ENCODE results near the gene ZNF562. TPM values are rescaled to one million over a fixed set of nuclear protein-coding genes. Genes with fewer than 3 reads are reported as not detected.
"Not testable (repeated sequence)": the region's sequence is repeated elsewhere in the genome, so short reads cannot be mapped to it uniquely, and the experiment has no call there.

Gene ZNF562
- total RNA-seq, 1 donor from 2014 or later, result 43.4 TPM

GRCh38 chr19:9672893-9673292, 2.0 kb downstream of the ZNF562 start:
- no peak for TF ChIP-seq CTCF (IDR thresholded peaks at IDR 0.05; ENCODE audit: insufficient read depth, low read length, severe bottlenecking)
- no peaks in the 10 kb centered on the region for H3K27me3 ChIP-seq (ENCODE audit: control insufficient read depth, insufficient read depth, low read length)
- DNase-seq (ENCODE audit: low read depth), result no peak
- FAIRE-seq, result no peak
- peaks cover 11% of the 10 kb centered on the region for H3K36me3 ChIP-seq (ENCODE audit: control insufficient read depth, insufficient read depth, low read length)
- no peak overlapping the region for H3K4me3 ChIP-seq (ENCODE audit: low read depth, low read length)

GRCh38 chr19:9671655-9672054, 3.2 kb downstream of the ZNF562 start:
- DNase-seq (ENCODE audit: low read depth), result no peak
- Histone ChIP-seq H3K36me3 (ENCODE audit: control insufficient read depth, insufficient read depth, low read length) (peaks cover 13% of the 10 kb centered on the region), H3K27me3 (ENCODE audit: control insufficient read depth, insufficient read depth, low read length) (no peaks in the 10 kb centered on the region), H3K4me3 (ENCODE audit: low read depth, low read length) (no peak overlapping the region)
- TF ChIP-seq CTCF (IDR thresholded peaks at IDR 0.05; ENCODE audit: insufficient read depth, low read length, severe bottlenecking), result no peak
- no peak for FAIRE-seq

- no peak for DNase-seq (ENCODE audit: low read depth)
- no peaks in the 10 kb centered on the region for H3K27me3 ChIP-seq (ENCODE audit: control insufficient read depth, insufficient read depth, low read length)
- H3K36me3 ChIP-seq (ENCODE audit: control insufficient read depth, insufficient read depth, low read length), result peaks cover 17% of the 10 kb centered on the region
- no peak overlapping the region for H3K4me3 ChIP-seq (ENCODE audit: low read depth, low read length)
- no peak for TF ChIP-seq CTCF (IDR thresholded peaks at IDR 0.05; ENCODE audit: insufficient read depth, low read length, severe bottlenecking)
- FAIRE-seq, result no peak
Measured at GRCh38 chr19:9668544-9668943, 6.4 kb downstream of the ZNF562 start.

- TF ChIP-seq CTCF (IDR thresholded peaks at IDR 0.05; ENCODE audit: insufficient read depth, low read length, severe bottlenecking), result no peak
- Histone ChIP-seq H3K27me3 (ENCODE audit: control insufficient read depth, insufficient read depth, low read length) (no peaks in the 10 kb centered on the region), H3K36me3 (ENCODE audit: control insufficient read depth, insufficient read depth, low read length) (peaks cover 15% of the 10 kb centered on the region), H3K4me3 (ENCODE audit: low read depth, low read length) (no peak overlapping the region)
- DNase-seq (ENCODE audit: low read depth), result no peak
- FAIRE-seq, result no peak
Measured at GRCh38 chr19:9667898-9668297, 7.0 kb downstream of the ZNF562 start.

GRCh38 chr19:9658769-9659168, 16.1 kb downstream of the ZNF562 start:
- H3K36me3 ChIP-seq (ENCODE audit: control insufficient read depth, insufficient read depth, low read length), result peaks cover 26% of the 10 kb centered on the region
- no peak for FAIRE-seq
- no peaks in the 10 kb centered on the region for H3K27me3 ChIP-seq (ENCODE audit: control insufficient read depth, insufficient read depth, low read length)
- H3K4me3 ChIP-seq (ENCODE audit: low read depth, low read length), result no peak overlapping the region
- no peak for DNase-seq (ENCODE audit: low read depth)
- no peak for TF ChIP-seq CTCF (IDR thresholded peaks at IDR 0.05; ENCODE audit: insufficient read depth, low read length, severe bottlenecking)

- H3K36me3 ChIP-seq (ENCODE audit: control insufficient read depth, insufficient read depth, low read length), result peaks cover 22% of the 10 kb centered on the region
- not testable (repeated sequence) for H3K27me3 ChIP-seq (ENCODE audit: control insufficient read depth, insufficient read depth, low read length); DNase-seq (ENCODE audit: low read depth); H3K4me3 ChIP-seq (ENCODE audit: low read depth, low read length); FAIRE-seq
Measured at GRCh38 chr19:9653066-9653555, 21.8 kb downstream of the ZNF562 start.

GRCh38 chr19:9651464-9651863, 23.4 kb downstream of the ZNF562 start:
- DNase-seq (ENCODE audit: low read depth) (peak; percentile 5), FAIRE-seq (peak; percentile 58)
- peaks cover 22% of the 10 kb centered on the region for H3K36me3 ChIP-seq (ENCODE audit: control insufficient read depth, insufficient read depth, low read length)
- not testable (repeated sequence) for H3K27me3 ChIP-seq (ENCODE audit: control insufficient read depth, insufficient read depth, low read length); H3K4me3 ChIP-seq (ENCODE audit: low read depth, low read length)

Measured in bronchial epithelial cell (primary cell).